Fibroblast of skin of right biceps (primary cell): ENCODE measurements around the gene ASTN2.

Experiments
- DNase-seq: peaks from one replicate; pipeline ENCODE4 v3.0.0-alpha.2; 2013

Gene ASTN2

GRCh38 chr9:116686693-116687073 is 728.2 kb downstream of the ASTN2 start:
- DNase-seq, result no peak

GRCh38 chr9:116686135-116686534 is 728.7 kb downstream of the ASTN2 start:
- DNase-seq, result no peak

DNA sequence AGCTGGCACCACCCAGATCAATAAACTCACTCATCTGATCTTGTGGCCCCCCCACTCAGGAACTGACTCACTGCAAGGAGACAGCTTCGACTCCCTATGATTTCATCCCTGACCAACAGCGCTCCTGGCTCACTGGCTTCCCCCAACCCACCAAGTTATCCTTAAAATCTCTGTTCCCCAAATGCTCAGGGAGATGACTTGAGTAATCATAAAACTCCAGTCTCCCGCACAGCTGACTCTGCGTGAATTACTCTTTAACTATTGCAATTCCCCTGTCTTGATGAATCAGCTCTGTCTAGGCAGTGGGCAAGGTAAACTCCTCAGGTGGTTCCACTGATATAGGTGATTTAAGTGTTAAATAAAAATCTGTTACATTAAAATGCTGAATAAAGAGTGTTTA is 729.7 kb downstream of the ASTN2 start:
- DNase-seq, result peak; percentile 26

- DNase-seq, result no peak
Observed at GRCh38 chr9:116683535-116683934, 731.3 kb downstream of the ASTN2 start.

DNA sequence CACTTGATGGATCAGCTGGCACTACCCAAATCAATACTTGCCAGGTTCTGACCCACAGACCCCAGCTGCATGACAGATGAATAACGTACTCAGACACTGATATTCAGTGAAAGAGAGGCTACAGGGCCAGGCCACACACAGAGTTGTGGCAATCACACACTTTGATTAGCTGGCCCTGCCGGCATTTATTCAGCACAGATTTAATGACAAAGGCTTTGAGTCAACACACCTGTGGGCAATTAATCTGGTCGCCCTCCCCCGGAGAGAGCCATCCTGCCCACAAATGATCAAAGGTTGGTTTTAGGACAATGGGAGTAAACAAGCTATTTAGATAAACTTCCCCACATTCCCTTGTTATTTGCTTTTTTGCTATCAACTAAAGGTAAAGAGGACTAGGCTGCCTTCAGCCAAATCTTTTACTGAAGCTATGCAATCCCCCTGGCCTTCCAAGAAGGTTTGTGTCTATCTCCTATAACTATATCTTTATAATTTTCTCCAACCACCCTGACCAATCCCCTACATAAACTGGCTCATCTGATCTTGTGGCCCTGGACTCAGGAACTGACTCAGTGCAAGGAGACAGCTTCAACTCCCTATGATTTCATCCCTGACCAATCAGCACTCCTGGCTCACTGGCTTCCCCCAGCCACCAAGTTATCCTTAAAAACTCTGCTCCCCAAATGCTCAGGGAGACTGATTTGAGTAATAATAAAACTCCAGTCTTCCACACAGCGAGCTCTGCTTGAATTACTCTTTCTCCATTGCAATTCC is 740.5 kb downstream of the ASTN2 start:
- DNase-seq, result no peak

DNA sequence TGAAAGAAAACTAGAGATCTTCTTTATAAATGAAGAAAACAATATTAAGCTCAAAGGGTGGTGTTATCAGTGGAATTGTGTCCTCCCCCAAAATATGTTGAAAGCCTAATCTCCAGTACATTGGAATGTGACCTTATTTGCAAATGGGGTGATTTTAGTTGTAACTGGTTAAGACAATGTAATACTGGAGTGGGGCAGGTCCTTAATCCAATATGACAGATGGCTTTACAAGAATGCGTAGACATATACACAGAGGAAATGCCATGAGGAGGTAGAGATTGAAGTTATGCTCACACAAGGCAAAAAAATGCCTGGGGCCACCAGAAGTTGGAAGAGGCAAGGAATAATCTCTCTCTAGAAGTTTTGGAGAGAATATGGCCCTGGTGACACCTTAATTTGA is 741.5 kb downstream of the ASTN2 start:
- DNase-seq, result peak; percentile 19

DNA sequence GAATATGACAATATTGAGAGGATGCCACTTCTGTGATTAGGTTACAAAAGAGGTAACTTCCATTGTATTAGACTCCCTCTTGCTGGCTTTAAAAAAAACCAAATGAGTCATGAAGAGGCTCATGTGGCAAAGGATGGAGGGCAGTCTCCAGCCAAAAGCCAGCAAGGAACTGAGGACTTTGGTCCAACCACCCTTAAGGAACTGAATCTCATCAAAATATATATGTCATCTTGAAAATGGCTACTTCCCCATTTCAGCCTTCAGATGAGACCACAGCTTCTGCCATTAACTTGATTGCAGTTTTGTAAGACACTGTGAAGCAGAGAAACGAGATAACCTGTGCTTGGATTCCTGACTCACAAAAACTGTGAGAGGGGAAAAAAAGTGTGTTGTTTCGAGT is 743.3 kb downstream of the ASTN2 start:
- no peak for DNase-seq

- peak; percentile 39 for DNase-seq
Observed at GRCh38 chr9:116668970-116669695, 745.7 kb downstream of the ASTN2 start.

DNA sequence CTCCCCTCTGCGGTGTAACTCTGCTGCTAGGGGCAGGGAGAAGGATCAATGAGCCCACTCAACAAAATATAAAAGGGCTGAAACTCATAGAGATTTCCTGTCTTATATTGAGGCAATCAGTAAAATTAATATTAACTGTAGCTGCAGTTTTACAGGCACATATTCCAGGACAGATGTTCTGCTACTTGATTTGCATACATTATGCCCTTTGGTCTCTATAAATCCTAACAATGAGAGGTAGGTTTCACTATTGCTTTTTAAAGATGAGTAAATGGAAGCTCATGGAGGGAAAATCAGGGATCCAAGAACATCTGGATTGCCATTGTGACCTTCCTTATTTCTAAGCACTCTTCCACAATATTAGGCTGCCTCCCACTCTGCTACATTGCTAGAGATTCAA is 751.3 kb downstream of the ASTN2 start:
- DNase-seq, result no peak

GRCh38 chr9:116662646-116663310 is 752.1 kb downstream of the ASTN2 start:
- DNase-seq, result no peak

GRCh38 chr9:116661037-116661954 is 753.6 kb downstream of the ASTN2 start:
- peak; percentile 72 for DNase-seq

- no peak for DNase-seq
Observed at GRCh38 chr9:116658265-116658664, 756.6 kb downstream of the ASTN2 start.

DNA sequence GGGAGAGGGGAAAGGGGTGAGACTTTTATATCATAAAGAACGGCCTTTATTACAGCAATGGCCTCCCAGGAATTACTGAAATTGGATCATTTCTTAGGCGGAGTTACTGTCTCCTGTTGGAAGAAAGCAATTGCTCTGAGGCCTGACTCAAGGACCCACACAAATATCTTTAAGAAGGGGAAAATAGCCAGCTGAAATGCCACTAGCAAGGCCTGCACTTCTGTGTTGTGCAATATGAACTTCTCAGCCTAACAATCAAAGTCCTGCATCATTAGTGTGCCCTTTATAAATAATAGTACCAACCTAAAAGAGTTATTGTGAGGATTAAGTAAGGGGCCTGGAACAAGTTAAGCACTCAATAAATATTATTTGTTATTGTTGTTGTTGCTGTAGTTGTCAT is 757.9 kb downstream of the ASTN2 start:
- no peak for DNase-seq

- DNase-seq, result no peak
Observed at GRCh38 chr9:116656501-116656971, 758.3 kb downstream of the ASTN2 start.

DNA sequence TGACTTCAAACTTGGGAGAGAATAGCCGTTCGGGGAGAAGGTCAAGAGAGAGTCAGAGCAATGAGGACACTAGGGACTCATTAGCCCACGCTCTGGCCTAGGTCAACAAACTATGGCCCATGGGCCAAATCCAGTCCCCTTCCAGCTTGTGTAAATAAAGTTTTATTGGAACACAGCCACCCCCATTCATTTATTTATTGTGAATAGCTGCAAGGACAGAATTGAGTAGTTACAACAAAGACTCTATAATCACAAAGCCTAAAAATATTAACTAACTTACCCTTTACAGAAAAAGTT is 760.9 kb downstream of the ASTN2 start:
- no peak for DNase-seq

- no peak for DNase-seq
Observed at GRCh38 chr9:116653348-116654058, 761.4 kb downstream of the ASTN2 start.

- no peak for DNase-seq
Observed at GRCh38 chr9:116647515-116647809, 767.4 kb downstream of the ASTN2 start.

GRCh38 chr9:116646661-116647514 is 768.0 kb downstream of the ASTN2 start:
- peak; percentile 71 for DNase-seq

DNA sequence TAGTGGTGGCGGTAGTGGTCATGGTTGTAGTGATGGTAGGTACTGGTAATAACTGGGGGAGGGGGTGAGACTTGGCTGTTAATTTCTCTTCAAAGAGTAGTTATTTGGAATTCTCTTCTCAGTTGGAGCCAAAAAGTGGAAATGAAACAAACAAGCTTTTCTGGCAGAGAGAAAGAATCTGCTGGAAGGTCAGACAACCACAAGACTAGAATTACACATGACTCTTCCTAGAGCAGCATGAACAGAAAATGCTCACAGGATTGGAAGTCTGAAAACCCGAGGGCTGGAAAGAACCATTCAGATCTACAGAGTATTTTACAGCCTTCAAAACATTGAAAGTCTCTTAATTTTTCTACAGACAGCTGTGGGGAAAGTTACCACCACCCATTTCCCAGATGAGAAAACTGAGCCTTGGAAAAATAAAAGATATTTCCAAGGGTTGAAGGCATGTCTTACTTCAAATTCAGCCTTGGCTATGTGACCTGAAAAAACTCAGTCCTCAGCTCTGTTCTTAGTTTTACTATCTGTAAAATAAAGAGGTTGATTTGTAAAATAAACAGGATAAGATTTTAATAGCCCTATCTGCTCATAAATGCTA is 770.7 kb downstream of the ASTN2 start:
- peak; percentile 80 for DNase-seq

- DNase-seq, result peak; percentile 70
Observed at GRCh38 chr9:116643691-116644090, 771.2 kb downstream of the ASTN2 start.
